HG03196 (cell line): Measurements from ENCODE around the gene MKRN2OS.

Source experiments
- ATAC-seq: cut with Tn5 transposase; IDR thresholded peaks from one replicate; pipeline ENCODE4 v1.9.1; 2021; ENCODE audit not compliant: unreplicated experiment

Gene MKRN2OS

DNA sequence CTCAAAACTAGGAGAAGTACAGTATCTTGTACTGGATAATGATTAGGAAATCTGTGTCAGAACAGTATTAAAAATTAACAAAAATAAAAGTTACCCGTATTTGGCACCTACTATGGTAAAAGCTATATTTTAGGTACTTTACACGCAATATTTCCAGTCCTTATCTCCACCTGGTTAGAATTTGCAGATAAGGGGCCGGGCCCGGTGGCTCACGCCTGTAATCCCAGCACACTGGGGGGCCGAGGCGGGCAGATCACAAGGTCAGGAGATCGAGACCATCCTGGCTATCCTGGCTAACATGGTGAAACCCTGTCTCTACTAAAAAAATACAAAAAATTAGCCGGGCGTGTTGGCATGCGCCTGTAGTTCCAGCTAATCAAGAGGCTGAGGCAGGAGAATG is 28.4 kb downstream of the MKRN2OS start:
- no peak for ATAC-seq

DNA sequence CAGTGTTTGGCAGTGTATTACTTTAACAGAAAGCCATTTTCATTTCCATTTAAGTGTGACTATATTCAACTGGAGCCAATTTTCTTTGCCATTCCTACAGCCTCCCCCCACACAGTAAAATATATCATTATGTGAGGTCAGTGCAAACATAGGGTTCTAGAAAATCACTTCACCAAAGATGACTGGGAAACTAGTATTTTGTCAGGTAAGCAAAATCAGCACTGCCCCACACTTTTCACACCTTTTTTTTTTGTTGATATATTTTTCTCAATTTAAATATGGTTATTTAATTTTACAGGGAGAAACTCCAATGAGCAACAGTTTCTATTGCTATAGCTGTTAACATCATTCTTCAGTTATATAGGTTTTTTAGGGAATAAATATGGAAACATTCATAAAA is 29.7 kb downstream of the MKRN2OS start:
- no peak for ATAC-seq

GRCh38 chr3:12513694-12514446 is 31.4 kb downstream of the MKRN2OS start:
- ATAC-seq, result no peak

- no peak for ATAC-seq
Observed at GRCh38 chr3:12512534-12513118, 32.7 kb downstream of the MKRN2OS start.

GRCh38 chr3:12509466-12509865 is 35.8 kb downstream of the MKRN2OS start:
- no peak for ATAC-seq

GRCh38 chr3:12508291-12508700 is 37.0 kb downstream of the MKRN2OS start:
- no peak for ATAC-seq

DNA sequence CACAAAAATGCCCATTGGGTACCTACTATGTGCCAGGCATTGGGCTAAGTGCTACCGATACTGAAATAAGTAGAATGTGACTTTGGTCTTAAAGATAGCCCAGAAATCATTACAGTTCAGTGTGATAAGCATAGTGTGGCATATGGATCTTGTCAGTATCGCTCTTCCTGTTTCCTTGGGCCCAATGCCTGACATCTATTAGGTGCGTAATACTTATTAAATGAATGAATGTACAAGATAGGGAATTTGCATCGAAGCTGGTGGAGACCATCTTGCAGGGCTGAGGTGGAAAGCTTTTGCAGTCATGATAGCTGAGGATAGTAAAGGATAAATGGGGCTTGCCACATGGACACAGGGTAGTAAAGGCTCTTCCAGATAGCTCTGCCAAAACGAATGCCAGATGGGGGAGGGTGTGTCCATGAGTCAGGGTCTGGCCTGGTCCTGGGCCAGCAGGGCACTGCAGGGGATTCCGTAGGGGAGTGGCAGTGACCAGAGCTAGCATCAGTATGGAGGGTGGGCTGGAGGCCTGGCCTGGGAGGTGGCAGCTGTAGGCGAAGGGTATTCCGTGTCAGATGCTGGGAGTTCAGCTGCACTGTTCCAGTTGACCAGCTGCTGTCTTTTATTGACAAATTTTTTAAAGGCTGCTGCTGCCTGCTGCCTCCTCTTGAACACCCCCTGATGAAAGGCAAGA is 37.6 kb downstream of the MKRN2OS start:
- no peak for ATAC-seq

GRCh38 chr3:12506201-12506709 is 39.0 kb downstream of the MKRN2OS start:
- ATAC-seq, result no peak

- no peak for ATAC-seq
Observed at GRCh38 chr3:12503126-12503957, 42.0 kb downstream of the MKRN2OS start.

GRCh38 chr3:12501360-12502020 is 43.8 kb downstream of the MKRN2OS start:
- ATAC-seq, result no peak

DNA sequence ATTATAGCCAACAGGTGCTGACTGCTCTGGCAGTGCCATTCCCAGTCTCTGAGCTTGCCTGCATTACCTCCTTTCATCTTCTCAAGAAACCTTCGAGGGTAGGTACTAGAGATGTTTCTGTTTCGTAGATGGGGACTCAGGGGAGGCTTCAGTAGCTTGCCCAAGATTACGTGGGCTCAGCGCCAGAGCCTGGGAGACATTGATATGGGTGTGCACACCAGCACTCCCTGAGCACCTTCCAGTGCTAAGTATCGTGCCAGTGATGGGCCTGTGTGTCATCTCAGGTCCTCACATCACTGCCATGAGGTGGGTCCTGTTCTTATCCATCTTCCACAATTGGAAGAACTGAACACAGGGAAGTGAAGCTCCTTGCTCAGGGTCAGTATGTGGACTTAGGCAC is 45.8 kb downstream of the MKRN2OS start:
- ATAC-seq, result no peak

GRCh38 chr3:12496453-12496761 is 48.9 kb downstream of the MKRN2OS start:
- no peak for ATAC-seq

DNA sequence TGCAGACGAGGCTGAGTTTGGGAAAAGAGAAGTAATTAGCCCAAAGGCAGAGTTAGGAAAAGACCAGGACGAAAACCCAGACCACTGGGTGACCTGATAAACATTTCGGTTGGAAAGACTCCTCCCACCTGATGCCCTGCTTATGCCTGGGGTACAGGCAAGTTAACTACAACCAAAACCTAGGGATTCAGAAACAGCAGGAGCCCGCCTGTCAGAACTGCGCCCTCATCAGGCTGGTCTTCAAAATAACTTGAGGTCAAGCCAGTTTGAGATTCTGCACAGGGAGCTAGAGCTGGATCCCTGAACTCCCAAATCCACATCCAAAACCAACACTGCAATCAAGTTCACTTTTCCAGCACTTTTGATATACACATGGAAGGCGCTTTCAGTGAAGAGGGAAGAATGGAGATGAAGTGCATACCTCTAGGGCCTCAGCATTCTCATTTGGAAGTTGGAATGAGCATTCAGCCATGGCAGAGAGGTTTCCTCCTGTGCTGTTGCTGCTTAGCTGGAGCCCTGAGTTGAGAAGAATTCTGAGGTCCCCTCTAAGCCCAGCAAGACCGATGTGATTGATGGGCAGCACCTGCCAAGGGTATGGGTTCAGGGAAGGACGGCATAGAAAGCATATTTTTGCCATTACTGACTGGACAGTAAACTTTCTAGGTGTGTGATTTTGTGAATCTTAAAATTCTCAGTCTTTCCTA is 49.4 kb downstream of the MKRN2OS start:
- ATAC-seq, result no peak

GRCh38 chr3:12490547-12490946 is 54.8 kb downstream of the MKRN2OS start:
- no peak for ATAC-seq

DNA sequence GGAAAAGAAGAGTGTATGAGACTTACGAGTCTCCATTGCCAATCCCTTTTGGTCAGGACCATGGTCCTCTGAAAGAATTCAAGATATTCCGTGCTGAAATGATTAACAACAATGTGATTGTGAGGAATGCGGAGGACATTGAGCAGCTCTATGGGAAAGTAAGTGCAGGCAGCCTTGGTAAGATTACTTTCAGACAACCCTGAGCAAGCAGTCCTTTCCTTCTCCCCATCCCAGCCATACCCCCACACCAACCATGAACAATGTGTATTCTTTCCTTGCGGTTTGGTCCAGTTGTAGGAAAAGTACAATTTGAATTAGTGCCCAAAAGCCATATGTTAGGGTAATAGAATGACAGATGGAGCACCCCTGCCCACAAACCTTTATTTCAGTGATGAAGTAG is 55.5 kb downstream of the MKRN2OS start:
- ATAC-seq, result no peak
